ENCODE measurements around the gene KANSL1L.
"Not testable (repeated sequence)": the region's sequence is repeated elsewhere in the genome, so short reads cannot be mapped to it uniquely, and the experiment has no call there.

The KANSL1L gene, protein sequence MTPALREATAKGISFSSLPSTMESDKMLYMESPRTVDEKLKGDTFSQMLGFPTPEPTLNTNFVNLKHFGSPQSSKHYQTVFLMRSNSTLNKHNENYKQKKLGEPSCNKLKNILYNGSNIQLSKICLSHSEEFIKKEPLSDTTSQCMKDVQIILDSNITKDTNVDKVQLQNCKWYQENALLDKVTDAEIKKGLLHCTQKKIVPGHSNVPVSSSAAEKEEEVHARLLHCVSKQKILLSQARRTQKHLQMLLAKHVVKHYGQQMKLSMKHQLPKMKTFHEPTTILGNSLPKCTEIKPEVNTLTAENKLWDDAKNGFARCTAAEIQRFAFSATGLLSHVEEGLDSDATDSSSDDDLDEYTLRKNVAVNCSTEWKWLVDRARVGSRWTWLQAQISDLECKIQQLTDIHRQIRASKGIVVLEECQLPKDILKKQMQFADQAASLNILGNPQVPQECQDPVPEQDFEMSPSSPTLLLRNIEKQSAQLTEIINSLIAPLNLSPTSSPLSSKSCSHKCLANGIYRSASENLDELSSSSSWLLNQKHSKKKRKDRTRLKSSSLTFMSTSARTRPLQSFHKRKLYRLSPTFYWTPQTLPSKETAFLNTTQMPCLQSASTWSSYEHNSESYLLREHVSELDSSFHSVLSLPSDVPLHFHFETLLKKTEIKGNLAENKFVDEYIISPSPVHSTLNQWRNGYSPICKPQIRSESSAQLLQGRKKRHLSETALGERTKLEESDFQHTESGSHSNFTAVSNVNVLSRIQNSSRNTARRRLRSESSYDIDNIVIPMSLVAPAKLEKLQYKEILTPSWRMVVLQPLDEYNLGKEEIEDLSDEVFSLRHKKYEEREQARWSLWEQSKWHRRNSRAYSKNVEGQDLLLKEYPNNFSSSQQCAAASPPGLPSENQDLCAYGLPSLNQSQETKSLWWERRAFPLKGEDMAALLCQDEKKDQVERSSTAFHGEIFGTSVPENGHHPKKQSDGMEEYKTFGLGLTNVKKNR

DNA sequence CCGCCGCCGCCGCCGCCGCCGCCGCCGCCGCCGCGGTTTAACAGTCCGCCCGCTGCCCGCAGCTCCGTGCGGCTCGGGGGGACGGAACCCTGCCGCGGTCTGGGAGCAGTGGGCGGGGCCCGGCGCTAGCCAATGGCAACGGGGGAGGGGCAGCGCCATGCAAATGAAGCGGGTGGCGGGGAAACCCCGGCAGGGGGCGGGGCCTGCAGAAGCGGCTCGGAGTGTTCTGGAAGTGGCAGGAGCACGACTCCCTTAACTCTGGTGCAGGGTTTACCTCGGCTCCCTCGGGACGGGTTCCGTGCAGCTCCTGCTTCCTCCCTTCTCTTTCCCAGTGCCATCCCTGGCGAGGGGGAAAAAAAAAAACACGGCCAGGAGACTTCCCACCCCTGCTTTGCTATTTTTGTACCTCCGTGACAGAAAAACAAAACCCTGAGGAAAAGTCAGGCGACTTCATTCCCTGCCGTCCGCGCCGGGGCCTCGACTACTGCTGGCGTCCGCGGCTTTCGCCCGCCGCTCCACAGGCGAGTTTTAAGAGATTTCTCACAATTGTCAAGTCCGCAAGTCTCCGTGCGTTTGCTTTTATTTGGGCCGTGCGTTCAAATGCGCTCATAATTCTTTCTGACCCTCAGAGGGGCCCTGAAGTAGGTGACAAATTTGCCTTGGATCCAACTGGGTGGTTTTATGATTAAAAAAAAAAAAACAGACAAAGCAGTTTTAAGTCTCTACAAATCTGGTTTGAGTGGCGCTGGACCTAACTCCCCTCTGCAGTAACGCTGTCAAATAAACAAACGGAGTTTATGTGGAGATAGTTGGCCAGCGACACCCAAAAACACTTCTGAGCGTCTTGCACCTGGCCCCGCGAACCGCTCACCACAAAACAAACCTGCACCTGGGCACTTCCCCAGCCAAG, at the start of gene KANSL1L:
KANSL1L (minus strand) TSS at position 101 of the 910 bp plus-strand sequence. CDS start 16,827 bp downstream, outside the sequence.
- peak; percentile 97 for DNase-seq (ENCODE audit: low read depth)

DNA sequence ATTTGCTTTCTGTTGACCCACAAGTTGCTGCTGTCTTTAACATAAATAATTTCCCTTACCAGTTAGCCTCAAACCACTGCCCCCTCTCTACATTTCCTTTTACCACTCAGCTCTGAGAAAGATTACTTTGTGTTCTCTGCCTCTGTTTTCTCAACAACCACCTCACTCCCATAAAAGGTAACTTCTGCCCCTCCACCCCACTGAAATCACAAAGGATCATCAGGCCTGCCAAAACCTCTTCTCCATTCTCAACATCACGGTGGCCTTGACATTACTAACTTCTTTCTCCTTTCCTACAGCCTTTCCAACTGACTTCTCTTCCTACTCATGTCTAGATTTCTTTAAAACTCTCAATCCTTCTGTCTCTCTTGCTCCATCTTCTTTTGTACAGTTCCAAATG, 43.9 kb upstream of the KANSL1L start:
- no peak for DNase-seq (ENCODE audit: low read depth)

DNA sequence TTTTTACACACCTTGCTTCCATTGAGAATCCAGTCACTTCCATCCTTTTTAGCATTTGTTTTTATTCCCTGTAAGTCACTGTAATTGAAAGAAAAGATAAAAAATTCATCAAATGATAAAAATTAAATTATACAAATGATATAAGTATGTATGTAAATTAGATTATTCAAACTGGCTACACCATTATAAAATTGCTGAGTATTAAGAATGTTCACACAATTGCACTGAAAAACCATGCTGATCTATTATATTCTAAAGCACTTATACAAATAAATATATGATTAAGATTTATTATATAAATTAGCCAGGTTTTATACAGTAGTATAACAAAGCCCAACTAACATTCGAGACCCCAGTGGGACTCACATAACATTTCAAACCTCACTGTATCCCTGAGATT, 39.0 kb upstream of the KANSL1L start:
- DNase-seq (ENCODE audit: low read depth): no peak

DNA sequence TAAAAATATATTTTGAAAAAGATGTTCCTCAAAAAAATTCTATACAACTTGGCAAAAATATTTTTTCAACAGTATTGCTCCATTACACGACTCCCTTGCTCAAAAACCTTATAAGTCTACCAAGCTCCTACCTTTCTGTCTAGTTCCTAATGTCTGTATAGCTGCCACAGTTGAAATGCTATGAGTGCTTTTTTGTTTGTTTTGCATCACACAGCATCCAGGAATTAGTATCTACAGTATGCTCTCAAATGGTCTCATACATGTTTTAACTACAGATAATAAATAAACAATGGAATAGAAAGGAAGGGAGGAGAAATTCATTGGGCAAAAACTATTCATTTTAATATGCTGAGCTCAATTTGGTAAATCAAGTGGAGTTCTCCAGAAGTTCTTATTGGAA, 36.7 kb upstream of the KANSL1L start:
- DNase-seq (ENCODE audit: low read depth): no peak

DNA sequence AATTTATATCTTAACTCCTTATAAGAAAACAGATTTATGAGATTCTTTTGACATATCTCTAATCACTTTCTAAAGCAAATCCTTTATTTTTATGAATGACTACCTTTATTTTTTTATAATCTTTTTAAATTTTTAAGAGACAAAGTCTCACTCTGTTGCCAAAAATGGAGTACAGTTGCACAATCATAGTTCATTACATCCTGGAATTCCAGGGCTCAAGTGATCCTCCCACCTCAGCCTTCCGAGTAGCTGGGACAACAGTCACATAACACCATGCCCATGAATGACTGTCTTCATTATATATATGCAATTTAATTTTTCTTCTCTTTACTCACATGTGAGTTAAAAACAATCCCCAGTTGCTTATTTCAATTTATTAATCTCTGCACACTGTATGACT, 32.3 kb upstream of the KANSL1L start:
- no peak for DNase-seq (ENCODE audit: low read depth)

DNA sequence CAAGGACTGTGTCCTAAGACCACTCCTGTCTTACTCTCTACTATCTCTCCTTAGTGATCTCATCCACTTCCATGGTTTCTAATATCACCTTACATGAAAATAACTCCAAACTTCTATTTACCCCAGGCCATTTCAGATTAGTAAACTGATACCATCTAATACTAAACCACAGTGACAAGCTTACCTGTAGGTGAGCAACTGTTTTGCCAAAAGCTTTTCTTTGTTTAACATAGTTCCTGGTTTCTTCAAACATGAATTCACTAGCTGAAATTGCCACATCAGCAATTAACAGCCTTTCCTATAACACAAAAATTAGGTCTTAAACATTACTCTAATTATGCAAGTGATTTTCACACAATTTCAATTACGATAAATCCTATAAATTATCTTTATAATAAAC, 31.9 kb upstream of the KANSL1L start:
- DNase-seq (ENCODE audit: low read depth): no peak

DNA sequence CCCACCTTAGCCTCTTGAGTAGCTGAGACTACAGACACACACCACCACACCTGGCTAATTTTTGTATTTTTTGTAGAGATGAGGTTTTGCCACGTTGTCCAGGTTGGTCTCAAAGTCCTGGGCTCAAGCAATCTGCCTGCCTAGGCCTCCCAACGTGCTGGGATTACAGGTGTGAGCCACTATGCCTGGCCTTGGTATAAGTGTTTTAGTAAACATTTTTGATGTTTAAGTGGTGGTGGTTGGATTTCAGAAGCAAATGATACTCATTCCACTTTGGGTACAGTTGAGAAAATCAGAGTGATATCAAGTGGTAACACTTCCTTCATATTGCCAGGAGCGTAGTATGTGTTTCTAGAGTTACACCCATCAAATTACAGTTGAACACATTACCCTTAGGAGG, 28.6 kb upstream of the KANSL1L start:
- DNase-seq (ENCODE audit: low read depth): no peak

DNA sequence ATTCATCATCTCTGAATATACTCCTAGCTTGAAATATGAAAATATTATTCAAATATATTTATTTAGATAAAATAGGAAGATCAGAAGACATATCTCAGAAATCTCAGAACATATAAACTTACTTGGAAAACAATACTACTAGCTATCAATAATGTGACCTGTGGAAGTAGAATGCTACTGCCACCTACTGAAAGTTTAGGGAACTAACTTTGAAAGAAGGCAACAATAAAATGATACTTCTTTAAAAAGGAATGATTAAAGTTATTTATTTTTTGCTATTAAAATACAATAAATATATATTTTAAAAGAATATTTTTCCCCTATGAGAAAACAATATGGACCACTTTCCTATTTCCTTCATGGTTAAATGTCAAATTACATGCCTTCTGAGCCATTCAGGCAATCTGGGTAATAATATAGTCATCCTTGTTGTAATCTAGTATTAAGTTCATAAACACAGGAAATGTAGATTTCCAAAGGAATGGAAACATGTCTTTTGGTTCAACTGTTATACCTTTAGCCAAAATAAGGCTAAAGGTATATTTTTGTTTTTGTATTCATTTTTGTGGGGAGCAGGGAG, 28.1 kb upstream of the KANSL1L start:
- no peak for DNase-seq (ENCODE audit: low read depth)

DNA sequence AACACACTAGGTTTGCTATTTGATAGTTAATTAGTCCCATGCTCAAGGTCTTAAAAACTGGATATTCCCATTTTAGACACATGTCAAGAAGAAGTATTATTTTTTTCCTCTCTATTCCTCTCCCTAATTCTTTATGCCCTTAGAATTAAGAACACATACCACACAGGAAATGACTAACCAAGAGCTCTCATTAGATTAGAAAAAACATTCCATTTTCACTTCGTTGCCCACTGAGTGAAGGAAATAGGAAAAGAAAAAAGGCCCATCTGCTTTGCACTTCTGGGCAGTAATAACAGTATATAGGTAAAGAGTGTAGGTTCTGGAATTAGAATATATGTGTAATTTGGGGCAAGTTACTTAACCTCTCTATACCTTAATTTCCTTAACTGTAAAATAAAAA, 27.1 kb upstream of the KANSL1L start:
- DNase-seq (ENCODE audit: low read depth): no peak

DNA sequence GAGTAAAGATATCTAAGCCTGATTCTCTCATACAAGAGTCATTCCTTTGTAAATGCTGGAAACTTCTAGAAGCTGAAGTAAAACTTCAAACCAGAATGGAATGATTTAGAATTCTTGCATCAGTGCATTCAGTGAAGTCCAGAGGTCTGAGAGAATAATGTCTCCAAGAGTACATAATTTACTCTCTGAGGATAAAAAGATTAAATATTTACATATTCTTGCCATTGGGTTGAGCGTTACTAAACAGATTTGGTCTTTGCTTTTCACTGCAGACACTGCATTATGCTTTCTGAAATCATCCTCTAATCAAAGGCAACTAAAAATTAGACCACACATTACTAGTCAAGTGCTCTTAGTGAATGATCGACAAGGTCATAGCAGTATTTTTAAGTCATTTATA, 26.5 kb upstream of the KANSL1L start:
- no peak for DNase-seq (ENCODE audit: low read depth)

DNA sequence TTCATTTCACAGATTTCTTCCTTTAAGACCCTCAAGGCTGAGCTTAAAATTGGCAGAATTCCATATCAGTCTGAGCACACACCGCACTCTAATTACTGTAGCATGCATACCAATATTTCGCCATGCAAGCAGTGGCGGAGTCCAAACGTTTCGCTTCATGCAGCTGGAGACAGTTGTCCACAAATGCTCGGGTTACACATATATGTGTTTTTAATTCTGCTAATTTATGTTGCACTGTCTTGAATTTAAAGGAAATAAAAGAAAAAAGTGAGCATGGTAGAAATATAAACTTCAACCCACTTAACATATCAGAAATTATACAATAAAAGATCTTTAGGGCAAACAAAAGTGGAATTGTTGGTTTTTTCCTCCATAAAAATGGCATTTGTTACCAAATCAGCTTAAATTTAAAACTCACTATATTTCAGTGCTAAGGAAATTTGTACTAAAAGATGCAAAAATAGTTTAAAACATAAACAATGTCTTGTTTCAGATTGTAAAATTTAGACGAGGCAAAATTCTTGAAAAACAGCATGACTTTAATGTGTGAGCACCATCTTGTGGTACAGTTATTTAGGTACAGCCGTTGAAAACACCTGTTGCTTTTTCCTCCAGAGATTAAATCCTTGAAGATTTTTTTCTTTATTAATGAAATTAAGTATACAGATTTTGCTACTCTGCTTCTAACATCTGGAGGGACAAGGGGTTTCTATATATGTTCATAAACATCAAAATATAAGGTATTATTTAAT, 24.1 kb upstream of the KANSL1L start:
- no peak for DNase-seq (ENCODE audit: low read depth)

DNA sequence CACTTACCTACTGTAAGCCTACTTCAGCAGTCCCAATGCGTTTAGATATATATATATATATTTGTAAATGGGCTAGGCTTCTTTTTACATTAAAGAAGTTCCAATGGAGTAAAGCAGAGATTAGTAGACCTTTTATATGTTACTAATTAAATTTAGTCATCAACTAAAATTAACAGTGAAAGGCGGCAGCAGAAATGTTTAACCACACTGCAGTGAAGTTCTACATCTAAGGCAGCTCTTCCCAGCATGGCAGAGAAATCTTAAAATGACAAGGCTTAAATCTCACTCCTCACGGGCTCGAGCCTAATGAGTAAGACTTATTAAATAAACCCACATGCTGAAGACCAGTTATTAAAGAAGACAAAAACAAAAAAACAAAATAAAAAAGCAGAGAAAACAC, 19.1 kb upstream of the KANSL1L start:
- DNase-seq (ENCODE audit: low read depth): no peak

DNA sequence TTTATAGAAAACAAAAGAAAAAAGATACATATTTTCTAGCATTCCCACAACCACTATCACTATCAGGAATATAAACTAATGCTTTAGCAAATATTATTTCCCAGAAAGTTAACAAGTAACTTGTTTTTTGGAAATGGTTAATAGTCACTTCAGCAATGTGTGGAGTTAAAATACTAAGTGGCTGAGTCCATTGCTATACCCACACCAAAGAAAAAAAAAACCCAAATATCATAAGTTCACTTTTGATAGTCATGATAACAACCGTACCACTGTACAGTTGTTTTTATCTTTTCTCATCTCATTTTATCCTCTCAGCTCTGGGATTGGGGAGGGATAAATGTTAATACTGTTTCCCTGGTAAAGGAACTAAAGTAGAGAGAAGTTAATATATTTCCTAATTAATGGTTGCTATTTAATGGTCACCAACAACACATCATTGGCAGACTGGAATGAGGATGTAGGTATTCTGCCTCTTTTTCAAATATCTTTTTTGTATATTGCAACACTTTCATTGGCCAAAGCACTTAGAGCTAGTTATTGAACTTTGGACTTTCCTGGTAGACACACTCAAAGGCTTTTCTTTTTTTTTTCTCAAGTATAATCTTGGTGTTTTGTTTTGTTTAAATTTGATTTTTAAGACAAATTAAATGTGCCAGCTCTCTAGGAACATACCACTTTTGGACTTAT, 18.4 kb upstream of the KANSL1L start:
- no peak for DNase-seq (ENCODE audit: low read depth)

DNA sequence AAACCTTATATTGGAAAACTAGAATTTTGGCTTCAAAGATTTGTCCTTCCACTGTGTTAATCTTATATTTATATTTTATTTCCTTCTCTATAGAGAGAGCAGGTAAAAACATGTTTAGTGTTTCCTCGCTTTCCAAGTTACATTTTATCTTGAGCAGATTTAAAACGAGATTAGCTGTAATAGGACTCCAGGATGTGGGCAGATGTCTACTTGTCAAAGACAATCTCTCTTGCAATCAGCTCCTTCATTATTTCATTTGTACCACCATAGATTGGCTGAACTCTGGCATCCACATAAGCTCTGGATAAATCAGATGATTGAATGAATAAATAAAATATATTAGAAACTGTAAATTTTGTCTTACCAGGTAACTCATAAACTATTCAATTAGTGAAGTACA, 17.5 kb upstream of the KANSL1L start:
- DNase-seq (ENCODE audit: low read depth): no peak

DNA sequence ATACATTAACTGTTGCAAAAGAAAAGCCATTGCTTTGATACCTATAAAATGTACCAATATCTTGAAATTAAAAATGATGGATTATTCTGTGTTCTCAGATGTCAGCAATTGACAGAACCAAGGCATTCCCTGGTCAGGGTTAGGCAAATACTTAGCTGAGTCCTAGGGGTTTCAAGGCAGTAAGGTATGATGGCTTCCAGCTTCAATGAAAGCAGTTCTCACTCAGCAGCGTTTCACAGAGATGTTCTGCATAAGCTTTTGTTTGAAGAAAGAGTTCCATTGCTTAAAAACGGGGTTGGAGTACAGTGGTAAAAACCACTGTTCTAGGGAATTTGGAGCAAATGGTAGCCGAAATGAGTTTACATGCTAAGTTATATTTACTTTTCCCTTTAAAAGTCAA, 17.0 kb upstream of the KANSL1L start:
- DNase-seq (ENCODE audit: low read depth): no peak

DNA sequence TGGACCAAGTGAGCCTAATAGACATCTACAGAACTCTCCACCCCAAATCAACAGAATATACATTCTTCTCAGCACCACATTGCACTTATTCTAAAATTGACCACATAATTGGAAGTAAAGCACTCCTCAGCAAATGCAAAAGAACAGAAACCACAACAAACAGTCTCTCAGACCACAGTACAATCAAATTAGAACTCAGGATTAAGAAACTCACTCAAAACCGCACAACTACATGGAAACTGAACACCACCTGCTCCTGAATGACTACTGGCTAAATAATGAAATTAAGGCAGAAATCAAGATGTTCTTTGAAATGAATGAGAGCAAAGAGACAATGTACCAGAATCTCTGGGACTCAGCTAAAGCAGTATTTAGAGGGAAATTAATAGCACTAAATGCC, 12.7 kb upstream of the KANSL1L start:
- not testable (repeated sequence) for DNase-seq (ENCODE audit: low read depth)

DNA sequence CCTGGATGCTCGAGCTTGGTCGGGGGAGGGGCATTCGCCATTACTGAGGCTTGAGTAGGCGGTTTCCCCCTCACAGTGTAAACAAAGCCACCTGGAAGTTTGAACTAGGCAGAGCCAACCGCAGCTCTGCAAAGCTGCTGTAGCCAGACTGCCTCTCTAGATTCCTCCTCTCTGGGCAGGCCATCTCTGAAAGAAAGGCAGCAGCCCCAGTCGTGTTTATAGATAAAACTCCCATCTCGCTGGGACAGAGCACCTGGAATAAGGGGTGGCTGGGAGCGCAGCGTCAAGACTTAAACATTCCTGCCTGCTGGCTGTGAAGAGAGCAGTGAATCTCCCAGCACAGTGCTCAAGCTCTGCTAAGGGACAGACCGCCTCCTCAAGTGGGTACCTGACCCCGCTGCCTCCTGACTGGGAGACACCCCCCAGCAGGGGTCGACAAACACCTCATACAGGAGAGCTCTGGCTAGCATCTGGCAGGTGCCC, 10.4 kb upstream of the KANSL1L start:
- DNase-seq (ENCODE audit: low read depth): not testable (repeated sequence)

DNA sequence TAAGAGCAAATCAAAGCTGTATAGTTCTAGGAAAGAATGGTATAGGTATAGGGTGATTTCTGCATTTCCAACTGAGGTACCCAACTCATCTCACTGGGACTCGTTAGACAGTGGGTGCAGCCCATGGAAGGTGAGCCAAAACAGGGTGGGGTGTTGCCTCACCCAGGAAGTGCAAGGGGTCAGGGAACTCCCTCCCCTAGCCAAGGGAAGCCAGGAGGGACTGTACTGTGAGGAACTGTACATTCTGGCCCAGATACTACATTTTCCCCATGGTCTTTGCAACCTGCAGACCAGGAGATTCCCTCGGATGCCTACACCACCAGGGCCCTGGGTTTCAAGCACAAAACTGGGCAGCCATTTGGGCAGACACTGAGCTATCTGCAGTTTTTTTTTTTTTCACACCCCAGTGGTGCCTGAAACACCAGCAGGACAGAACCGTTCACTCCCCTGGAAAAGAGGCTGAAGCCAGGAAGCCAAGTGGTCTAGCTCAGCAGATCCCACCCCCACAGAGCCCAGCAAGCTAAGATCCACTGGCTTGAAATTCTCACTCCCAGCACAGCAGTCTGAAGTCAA, 9.9 kb upstream of the KANSL1L start:
- not testable (repeated sequence) for DNase-seq (ENCODE audit: low read depth)

DNA sequence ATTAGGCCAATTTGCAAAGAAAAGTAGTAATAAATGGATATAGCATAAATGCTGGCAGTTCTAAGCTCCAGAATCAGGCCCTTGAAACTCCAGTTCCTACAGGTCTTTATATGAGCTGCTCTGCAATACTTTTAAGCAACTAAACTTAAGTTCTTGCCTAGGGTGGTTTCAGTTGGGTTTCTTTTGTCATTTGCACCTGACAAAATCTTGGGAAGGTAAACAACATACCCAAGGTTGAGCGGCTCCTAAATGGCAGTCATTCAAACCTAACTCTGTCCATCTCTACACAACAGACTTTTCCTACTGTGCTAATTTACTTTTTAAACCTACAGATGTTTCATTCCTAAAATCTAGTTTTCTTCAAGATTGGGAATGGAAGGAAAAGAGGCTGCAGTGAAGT, 9.3 kb upstream of the KANSL1L start:
- no peak for DNase-seq (ENCODE audit: low read depth)

All from activated T-cell treated with anti-CD3 and anti-CD28 coated beads for 1 hour (primary cell).